GM12874 (cell line): ENCODE results near the gene YTHDC2.

Source experiments
- TF ChIP-seq, protein P1 (sequence below): IDR thresholded peaks from 2 replicates; pipeline ENCODE4 v1.5.1; 2011; ENCODE audit warnings: low read depth, mild to moderate bottlenecking, control low read depth, low read length, moderate library complexity; ENCODE audit not compliant: insufficient read depth

The YTHDC2 gene

DNA sequence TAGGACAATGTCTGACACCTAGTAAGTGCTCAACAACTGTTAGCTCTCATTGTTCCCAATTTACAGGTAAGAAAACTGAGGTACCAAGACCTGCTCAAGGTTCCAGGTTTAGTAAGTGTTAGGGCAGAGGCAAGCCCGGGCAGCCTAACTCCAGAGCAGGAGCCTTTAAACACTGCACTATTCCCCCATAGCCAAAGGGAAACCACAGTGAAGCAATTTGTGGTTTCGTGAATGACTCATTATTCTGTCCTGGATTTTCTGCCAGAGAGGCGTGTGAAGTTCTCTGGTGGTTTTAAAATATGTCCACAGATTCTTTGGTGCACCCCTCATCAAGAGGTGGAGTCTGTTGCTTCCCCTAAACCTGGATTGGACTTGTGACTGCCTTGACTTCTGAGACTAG is 24.2 kb upstream of the YTHDC2 start:
- TF ChIP-seq, protein P1, sequence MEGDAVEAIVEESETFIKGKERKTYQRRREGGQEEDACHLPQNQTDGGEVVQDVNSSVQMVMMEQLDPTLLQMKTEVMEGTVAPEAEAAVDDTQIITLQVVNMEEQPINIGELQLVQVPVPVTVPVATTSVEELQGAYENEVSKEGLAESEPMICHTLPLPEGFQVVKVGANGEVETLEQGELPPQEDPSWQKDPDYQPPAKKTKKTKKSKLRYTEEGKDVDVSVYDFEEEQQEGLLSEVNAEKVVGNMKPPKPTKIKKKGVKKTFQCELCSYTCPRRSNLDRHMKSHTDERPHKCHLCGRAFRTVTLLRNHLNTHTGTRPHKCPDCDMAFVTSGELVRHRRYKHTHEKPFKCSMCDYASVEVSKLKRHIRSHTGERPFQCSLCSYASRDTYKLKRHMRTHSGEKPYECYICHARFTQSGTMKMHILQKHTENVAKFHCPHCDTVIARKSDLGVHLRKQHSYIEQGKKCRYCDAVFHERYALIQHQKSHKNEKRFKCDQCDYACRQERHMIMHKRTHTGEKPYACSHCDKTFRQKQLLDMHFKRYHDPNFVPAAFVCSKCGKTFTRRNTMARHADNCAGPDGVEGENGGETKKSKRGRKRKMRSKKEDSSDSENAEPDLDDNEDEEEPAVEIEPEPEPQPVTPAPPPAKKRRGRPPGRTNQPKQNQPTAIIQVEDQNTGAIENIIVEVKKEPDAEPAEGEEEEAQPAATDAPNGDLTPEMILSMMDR = no peak

DNA sequence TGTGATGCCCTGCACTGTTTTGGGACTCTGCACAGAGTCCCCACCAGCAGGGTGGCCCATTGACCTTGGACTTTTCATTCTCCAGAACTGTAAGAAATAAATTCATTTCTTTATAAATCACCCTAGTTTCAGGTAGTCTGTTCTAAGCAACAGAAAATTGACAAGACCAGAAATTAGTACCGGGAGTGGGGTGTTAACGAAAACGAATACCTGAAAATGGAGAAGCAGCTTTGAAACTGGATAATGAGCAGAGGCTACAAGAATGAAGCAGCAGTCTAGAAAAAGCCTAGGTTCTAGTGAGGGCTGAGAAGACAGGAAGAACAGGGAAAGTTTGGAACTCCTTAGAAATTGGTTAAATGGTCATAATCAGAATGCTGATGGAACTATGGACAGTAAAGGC is 23.2 kb upstream of the YTHDC2 start:
- TF ChIP-seq, protein P1 = no peak

DNA sequence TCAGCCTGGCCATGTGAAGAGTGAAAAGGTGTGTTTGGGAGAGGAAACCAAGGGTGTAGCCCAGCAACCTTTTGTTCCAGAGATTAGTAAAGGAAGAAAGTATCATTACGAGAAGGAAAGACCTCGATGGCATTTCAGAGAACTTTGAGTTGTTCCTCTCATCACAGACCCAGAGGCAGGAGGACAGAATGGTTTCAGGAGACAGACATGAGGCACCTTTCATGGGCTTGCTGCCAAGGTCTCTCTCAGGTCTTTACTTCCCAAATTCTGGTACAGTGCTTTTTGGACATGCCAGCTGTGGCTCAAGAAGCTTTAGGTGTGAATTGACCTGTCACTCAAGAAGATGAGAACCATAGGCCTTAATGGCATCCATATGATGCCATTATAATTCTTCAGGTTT is 22.5 kb upstream of the YTHDC2 start:
- TF ChIP-seq, protein P1 = no peak

DNA sequence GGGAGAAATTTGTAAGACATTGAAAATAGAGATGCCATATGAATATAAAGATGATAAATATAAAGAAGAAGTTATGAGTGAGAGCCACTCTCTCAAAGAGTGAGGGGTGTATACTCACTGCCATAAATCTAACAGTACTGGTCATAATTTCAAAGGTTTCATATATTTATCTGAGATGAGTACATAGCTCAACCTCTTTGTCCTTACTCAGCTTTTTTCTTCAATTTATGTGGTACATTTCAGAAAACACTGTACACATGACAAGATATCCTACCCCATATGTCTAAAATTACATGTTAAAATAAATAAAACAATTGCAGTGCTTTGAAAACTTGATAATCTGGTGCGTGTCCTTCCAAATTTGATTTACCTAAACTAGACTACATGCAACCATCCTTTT is 20.0 kb upstream of the YTHDC2 start:
- TF ChIP-seq, protein P1 = no peak

DNA sequence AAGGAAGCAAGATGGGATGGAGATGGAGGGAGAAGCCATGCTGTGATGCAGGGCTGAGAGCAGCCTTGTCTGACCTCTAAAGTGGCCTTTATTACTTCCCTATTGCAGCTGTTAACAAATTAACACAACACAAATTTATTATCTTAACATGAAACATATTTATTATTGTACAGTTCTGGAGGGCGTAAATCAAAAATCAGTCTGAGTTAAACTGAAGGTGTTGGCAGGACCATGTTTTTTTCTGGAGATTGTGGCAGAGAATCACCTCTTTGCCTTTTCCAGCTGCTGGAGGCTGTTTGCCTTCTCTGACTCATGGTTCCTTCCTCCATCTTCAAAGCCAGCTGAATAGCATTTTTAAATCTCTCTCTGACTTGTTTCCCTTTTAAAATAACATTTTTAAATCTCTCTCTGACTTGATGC is 18.1 kb upstream of the YTHDC2 start:
- TF ChIP-seq, protein P1 = no peak

DNA sequence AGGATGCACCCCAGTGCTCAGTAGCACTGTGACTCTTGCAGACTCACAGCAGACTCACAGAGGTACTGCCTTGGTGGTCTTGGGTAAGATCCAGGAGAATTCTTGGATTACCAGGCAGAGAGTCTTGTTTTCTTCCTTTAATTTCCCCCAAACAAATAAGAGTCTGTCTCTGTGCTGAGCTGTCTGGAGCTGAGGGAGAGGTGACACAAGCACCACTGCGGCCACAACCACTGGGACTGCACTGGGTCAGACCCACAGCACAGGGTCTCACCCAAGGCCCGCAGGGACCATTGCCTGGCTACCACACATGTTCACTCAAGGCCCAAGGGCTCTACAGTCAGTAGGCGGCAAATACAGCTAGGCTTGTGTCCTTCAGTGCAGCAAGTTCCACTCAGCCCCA is 11.4 kb upstream of the YTHDC2 start:
- TF ChIP-seq, protein P1 = no peak

DNA sequence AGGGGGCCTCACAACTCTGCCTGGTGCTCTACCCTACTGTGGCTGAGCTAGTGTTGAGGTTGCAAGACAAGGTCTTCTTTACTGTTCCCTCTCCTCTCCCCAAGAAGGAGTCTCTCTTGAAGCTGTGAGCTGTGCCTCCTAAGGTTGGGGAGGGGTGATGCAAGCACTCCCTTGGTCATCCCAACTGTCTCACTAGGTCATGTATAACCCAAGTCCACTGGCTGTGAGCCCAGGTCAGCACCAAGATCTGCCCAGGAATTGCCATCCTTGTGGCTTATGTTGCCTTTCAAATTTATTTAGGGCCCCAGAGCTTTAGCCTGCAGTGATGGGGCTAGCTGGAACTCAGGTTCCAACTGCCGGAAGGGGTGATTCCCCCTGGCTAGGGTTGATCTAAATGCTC is 10.3 kb upstream of the YTHDC2 start:
- TF ChIP-seq, protein P1 = no peak

DNA sequence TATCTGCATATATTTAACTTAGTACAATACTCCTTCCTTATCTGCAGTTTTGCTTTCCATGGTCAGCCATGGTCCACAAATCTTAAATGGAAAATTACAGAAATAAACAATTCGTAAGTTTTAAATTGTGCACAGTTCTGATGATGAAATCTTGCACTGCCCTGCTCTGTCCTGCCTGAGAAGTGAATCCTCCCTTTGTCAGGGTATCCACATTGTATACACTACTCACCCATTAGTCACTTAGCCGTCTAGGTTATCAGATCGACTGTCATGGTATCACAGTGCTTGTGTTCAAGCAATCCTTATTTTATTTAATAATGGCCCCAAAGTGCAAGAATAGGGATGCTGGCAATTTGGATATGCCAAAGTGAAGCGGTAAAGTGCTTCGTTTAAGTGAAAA is 8.3 kb upstream of the YTHDC2 start:
- TF ChIP-seq, protein P1 = no peak
